Heart left ventricle (tissue), 16 donors: Measurements from ENCODE around the gene MARCHF10. TPM values are rescaled to one million over a fixed set of nuclear protein-coding genes. Genes with fewer than 3 reads are reported as not detected.

Source experiments
- ATAC-seq, 4 donors: fragments of 200-7000 bp; cut with Tn5 transposase; one replicate each; pipeline ENCODE4 v1.9.1; 2020 to 2022; ENCODE audit warnings: moderate library complexity in 4 of 4, mild to moderate bottlenecking in 3 of 4, moderate number of reproducible peaks in 1 of 4
- DNase-seq, 5 donors: peaks; one replicate each; pipeline ENCODE4 v3.0.0-alpha.2; 2020
- H3K27ac ChIP-seq, 12 donors: fragments of 200-600 bp; sonication (generic) in 4 of 12; one replicate each; pipeline versions ENCODE4 v1.5.0 to v1.8.0; 2016 to 2022; ENCODE audit warnings: mild to moderate bottlenecking in 2 of 12
- H3K27me3 ChIP-seq, 9 donors: fragments of 200-600 bp; sonication (generic) in 2 of 9; one replicate each; pipeline versions ENCODE4 v1.5.1 to v1.8.0; 2016 to 2022; ENCODE audit warnings: mild to moderate bottlenecking in 3 of 9
- H3K36me3 ChIP-seq, 9 donors: fragments of 200-600 bp; sonication (generic) in 2 of 9; one replicate each; pipeline versions ENCODE4 v1.5.0 to v1.8.0; 2018 to 2022; ENCODE audit warnings: mild to moderate bottlenecking in 2 of 9
- H3K4me1 ChIP-seq, 12 donors: fragments of 200-600 bp; sonication (generic) in 4 of 12; one replicate each; pipeline versions ENCODE4 v1.5.0 to v1.8.0; 2016 to 2022; ENCODE audit warnings: mild to moderate bottlenecking in 3 of 12
- H3K4me3 ChIP-seq, 12 donors: fragments of 200-600 bp; sonication (generic) in 4 of 12; one replicate each; pipeline versions ENCODE4 v1.5.0 to v1.8.0; 2017 to 2022; ENCODE audit warnings: mild to moderate bottlenecking in 9 of 12, moderate library complexity in 4 of 12
- H3K9me3 ChIP-seq, 12 donors: fragments of 200-600 bp; sonication (generic) in 4 of 12; one replicate each; pipeline versions ENCODE4 v1.5.0 to v1.8.0; 2016 to 2022; ENCODE audit warnings: mild to moderate bottlenecking in 1 of 12
- POLR2A ChIP-seq, 2 donors: fragments of 450-650 bp; IDR thresholded peaks; one replicate each; pipeline ENCODE4 v1.6.1; 2017; ENCODE audit warnings: antibody characterized with exemption in 2 of 2, mild to moderate bottlenecking in 2 of 2, moderate library complexity in 2 of 2
- WGBS, 4 donors: extraction: QIAGEN DNeasy Blood & Tissue Kit in 2 of 4; methylation state at CpG; one replicate each; pipeline versions ENCODE4 v1.1.5 to v1.1.7; 2013 to 2018; 5-methylcytosine and 5-hydroxymethylcytosine counted together
- intact Hi-C, 10 donors: fragments of 100-400 bp; cut with DNase I; formaldehyde crosslinking; loops; one replicate each; pipeline versions ENCODE4 v1.11.1 to v1.14.2; 2022
- polyA plus RNA-seq, 2 donors: library from polyadenylated mRNA; stranded (reverse); fragments of 200-250 nt; gene quantifications; one replicate each; pipeline ENCODE4 v1.2.3, GENCODE V29; 2013
- total RNA-seq, 9 donors: library from RNA; depleted of rRNA in 2 of 9; stranded (reverse); fragments of >200 nt in 2 of 9; fragmentation: NEBNext Ultra II Directional in 3 of 9; extraction: Animal tissue kit (Norgen Biotek cat#: 25700) in 3 of 9; gene quantifications; one replicate each; pipeline versions ENCODE4 v1.1.0 to v1.2.4, GENCODE V29; 2016 to 2023
- TF ChIP-seq, protein P1 (sequence below), 12 donors: fragments of 200-600 bp; sonication (generic) in 4 of 12; IDR thresholded peaks; one replicate each; pipeline versions ENCODE4 v1.5.0 to v1.8.0; 2018 to 2022; ENCODE audit warnings: antibody characterized with exemption in 12 of 12, mild to moderate bottlenecking in 5 of 12
- donor health status: ischemic (EF 13 %, LVEDD 7.1; RV severe dilation, severe dysfunction).
- donor health status: healthy with polysubstance abuse.
- donor health status: DM: no; HTN: yes; CAD: no.
- donor health status: DM: no; HTN: no; CAD: no.
- donor health status: ischemic (EF 25% LVEDD 6.9; RV normal size, moderate dysfunction).
- donor health status: ischemic (EF 25% LVEDD 5.7; RV mildly dilated, moderate dysfunction).
- donor health status: healthy.
- donor health status: DM: yes; HTN: yes; CAD: no.
- donor health status: ischemic (EF 35%, LVEDD 5.7; RV mildly dilated, moderate dysfunction).
- donor health status: nonischemic (EF 11% LVEDD 7.7; RV severe dilation, severe dysfunction).
- donor health status: DM: yes; HTN: yes; CAD: no.
- donor health status: PGD.
- donor health status: ischemic (EF 29% LVEDD 5.4; RV normal size, mild dysfunction).
- donor health status: nonischemic (EF 23%, LVEDD 6.1; RV moderate dilation, normal function).

Gene MARCHF10
- total and polyA plus RNA-seq, 11 donors, result not detected

DNA sequence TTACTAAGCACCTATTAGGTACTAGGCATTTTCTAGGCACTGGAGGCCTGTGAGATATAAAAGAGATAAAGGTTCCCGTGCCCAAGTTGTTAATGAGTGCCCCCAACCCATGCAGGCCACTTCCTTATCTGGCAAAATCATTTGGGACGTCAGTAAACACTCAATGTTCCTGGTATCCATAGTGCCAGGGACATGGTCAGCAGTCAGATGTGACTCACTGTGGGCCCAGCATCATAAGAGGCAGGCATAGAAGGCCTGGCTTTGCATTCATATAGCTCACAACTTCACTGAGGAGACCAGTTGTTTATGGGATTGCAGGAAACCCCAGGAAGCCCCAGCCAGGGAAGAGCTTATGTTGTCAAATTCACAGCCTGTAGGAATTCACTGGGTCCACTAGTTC is 99.5 kb downstream of the MARCHF10 start:
- Histone ChIP-seq H3K4me1 (peaks cover 0 to 41% (median 20%) of the 10 kb centered on the region in 12 donors), H3K4me3 (no peak overlapping the region), H3K27ac (no peak overlapping the region), H3K27me3 (peaks cover 0 to 6% (median 0%) of the 10 kb centered on the region in 9 donors), H3K9me3 (peaks cover 0 to 8% (median 0%) of the 10 kb centered on the region in 12 donors), H3K36me3 (no peaks in the 10 kb centered on the region)
- TF ChIP-seq, protein P1, sequence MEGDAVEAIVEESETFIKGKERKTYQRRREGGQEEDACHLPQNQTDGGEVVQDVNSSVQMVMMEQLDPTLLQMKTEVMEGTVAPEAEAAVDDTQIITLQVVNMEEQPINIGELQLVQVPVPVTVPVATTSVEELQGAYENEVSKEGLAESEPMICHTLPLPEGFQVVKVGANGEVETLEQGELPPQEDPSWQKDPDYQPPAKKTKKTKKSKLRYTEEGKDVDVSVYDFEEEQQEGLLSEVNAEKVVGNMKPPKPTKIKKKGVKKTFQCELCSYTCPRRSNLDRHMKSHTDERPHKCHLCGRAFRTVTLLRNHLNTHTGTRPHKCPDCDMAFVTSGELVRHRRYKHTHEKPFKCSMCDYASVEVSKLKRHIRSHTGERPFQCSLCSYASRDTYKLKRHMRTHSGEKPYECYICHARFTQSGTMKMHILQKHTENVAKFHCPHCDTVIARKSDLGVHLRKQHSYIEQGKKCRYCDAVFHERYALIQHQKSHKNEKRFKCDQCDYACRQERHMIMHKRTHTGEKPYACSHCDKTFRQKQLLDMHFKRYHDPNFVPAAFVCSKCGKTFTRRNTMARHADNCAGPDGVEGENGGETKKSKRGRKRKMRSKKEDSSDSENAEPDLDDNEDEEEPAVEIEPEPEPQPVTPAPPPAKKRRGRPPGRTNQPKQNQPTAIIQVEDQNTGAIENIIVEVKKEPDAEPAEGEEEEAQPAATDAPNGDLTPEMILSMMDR (IDR thresholded peaks at IDR 0.05), result no peak
- no peak for TF ChIP-seq POLR2A (IDR thresholded peaks at IDR 0.05)
- 58 to 73% (median 69%) methylated on average over 2 of the region's 2 CpGs for WGBS, 4 donors
- DNase-seq (no peak), ATAC-seq (no peak)
- intact Hi-C loops, result loop anchor here in 3 of 10 donors (10.0 kb wide), 2 partner anchors 186 to 696 kb away; no protein-coding TSS in a partner anchor

DNA sequence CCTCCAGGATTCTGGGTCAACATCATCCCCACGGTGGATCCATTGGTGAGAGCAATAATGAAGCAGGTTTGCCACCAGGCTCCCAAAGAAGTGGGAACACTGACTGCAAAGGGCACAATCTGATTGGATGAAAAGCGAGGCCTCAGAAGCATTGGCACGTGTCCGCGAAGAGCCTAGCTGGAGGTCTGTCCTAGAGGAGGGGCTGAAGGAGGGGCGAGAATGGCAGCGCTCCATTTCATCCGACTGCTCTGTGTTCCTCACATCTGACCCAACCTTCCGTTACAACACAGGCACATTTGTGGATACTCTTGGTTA is 100.7 kb downstream of the MARCHF10 start:
- intact Hi-C loops, result loop anchor here in 3 of 10 donors (10.0 kb wide), 2 partner anchors 187 to 697 kb away; no protein-coding TSS in a partner anchor
- Histone ChIP-seq H3K4me3 (no peak overlapping the region), H3K4me1 (peaks cover 0 to 47% (median 25%) of the 10 kb centered on the region in 12 donors), H3K9me3 (peaks cover 0 to 8% (median 0%) of the 10 kb centered on the region in 12 donors), H3K36me3 (no peaks in the 10 kb centered on the region), H3K27ac (no peak overlapping the region), H3K27me3 (peaks cover 0 to 13% (median 0%) of the 10 kb centered on the region in 9 donors)
- WGBS, 4 donors, result 92 to 98% (median 97%) methylated on average over 9 of the region's 9 CpGs
- TF ChIP-seq POLR2A (IDR thresholded peaks at IDR 0.05), result no peak
- TF ChIP-seq, protein P1 (IDR thresholded peaks at IDR 0.05), result no peak
- DNase-seq (no peak), ATAC-seq (no peak)

DNA sequence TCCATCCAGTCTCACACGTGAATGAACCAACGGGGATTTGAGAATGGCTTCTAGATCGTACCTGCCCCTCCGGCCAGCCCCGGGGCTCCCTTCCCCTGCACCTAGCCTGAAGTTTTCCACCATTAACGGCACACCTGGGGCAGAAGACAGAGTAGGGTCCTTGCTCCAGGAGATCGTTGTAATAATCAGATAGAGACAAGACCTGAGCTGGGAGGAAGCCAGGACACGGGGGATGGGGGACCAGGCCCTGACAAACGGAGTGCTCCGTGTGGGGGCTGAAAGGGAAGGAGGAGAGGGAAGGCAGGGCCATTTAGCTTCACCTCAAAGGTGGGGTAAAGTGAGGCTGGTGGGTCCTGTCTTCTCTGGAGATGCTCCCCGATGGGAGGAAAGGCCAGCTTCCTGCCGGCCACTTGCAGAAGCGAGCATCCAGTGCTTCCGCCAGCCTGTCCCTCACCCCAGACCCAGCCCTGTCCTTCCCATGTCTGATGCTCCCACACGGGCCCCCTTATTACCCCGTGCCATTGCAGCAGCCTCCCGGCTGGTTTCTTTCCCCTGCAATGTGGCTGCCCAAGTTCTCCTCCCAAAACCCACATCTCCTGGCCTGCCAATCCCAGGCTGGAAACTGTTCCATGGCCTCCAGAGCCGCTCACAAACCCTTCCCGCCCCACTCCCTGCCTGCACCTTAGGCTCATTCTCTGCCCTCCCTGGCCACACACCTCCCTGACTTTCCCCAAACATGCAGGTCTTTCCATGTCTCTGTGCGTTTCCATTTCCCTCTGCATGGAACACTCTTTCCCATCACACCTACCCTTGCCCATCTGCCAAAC is 101.3 kb downstream of the MARCHF10 start:
- H3K4me1 ChIP-seq, result peaks cover 0 to 47% (median 25%) of the 10 kb centered on the region in 12 donors
- H3K36me3 ChIP-seq, result no peaks in the 10 kb centered on the region
- ATAC-seq (no peak), DNase-seq (no peak)
- TF ChIP-seq POLR2A (IDR thresholded peaks at IDR 0.05), result no peak
- TF ChIP-seq, protein P1 (IDR thresholded peaks at IDR 0.05), result no peak
- intact Hi-C loops, result loop anchor here in 3 of 10 donors (10.0 kb wide), 2 partner anchors 188 to 698 kb away; no protein-coding TSS in a partner anchor
- no peak overlapping the region for H3K4me3 ChIP-seq
- peaks cover 0 to 8% (median 0%) of the 10 kb centered on the region in 12 donors for H3K9me3 ChIP-seq
- peak overlapping the region in 5 of 12 donors; percentile 9 to 93 (median 90) for H3K27ac ChIP-seq
- WGBS, 4 donors, result 73 to 85% (median 83%) methylated on average over 20 of the region's 20 CpGs
- H3K27me3 ChIP-seq, result peaks cover 0 to 13% (median 0%) of the 10 kb centered on the region in 9 donors
